SH-SY5Y (cell line): ENCODE measurements around the gene SPATA20.

Source experiments
- GATA2 ChIP-seq: IDR thresholded peaks from 2 replicates; pipeline ENCODE4 v1.6.1; 2011; ENCODE audit warnings: mild to moderate bottlenecking, low read depth, low read length
- GATA3 ChIP-seq: IDR thresholded peaks from 2 replicates; pipeline ENCODE4 v1.6.1; 2011; ENCODE audit warnings: low read depth, mild to moderate bottlenecking, low read length, moderate library complexity

SPATA20 gene

GRCh38 chr17:50593321-50593720 lies 46.3 kb downstream of the SPATA20 start:
- TF ChIP-seq GATA2: no peak; the same call in 1 of the 2 replicates

GRCh38 chr17:50594128-50594823 lies 47.3 kb downstream of the SPATA20 start:
- no peak for TF ChIP-seq GATA2
- TF ChIP-seq GATA3: no peak

GRCh38 chr17:50594892-50595291 lies 47.9 kb downstream of the SPATA20 start:
- TF ChIP-seq GATA3: no peak
- no peak for TF ChIP-seq GATA2

GRCh38 chr17:50596191-50597037 lies 49.4 kb downstream of the SPATA20 start:
- TF ChIP-seq GATA2 (no peak), GATA3 (no peak)

- TF ChIP-seq GATA3 (no peak), GATA2 (no peak)
Measured at GRCh38 chr17:50598487-50598886, 51.5 kb downstream of the SPATA20 start.

GRCh38 chr17:50599606-50600005 lies 52.6 kb downstream of the SPATA20 start:
- TF ChIP-seq GATA2: no peak
- no peak for TF ChIP-seq GATA3

- TF ChIP-seq GATA3 (no peak), GATA2 (no peak; the same call in 1 of the 2 replicates)
Measured at GRCh38 chr17:50601823-50602375, 54.9 kb downstream of the SPATA20 start.

- TF ChIP-seq GATA2 (no peak), GATA3 (no peak)
Measured at GRCh38 chr17:50602836-50603235, 55.9 kb downstream of the SPATA20 start.

GRCh38 chr17:50603340-50603739 lies 56.4 kb downstream of the SPATA20 start:
- TF ChIP-seq GATA3: no peak
- no peak for TF ChIP-seq GATA2

- peak; percentile 14; the same call in 1 of the 2 replicates for TF ChIP-seq GATA2
- TF ChIP-seq GATA3: no peak
Measured at GRCh38 chr17:50604513-50604912, 57.5 kb downstream of the SPATA20 start.

GRCh38 chr17:50605429-50605828 lies 58.5 kb downstream of the SPATA20 start:
- no peak for TF ChIP-seq GATA2
- no peak for TF ChIP-seq GATA3
